Measurements from ENCODE around the gene WDR33.
"Not testable (repeated sequence)": the region's sequence is repeated elsewhere in the genome, so short reads cannot be mapped to it uniquely, and the experiment has no call there.

Gene WDR33

GRCh38 chr2:127759931-127760330 is 51.0 kb downstream of the WDR33 start:
- no peak for DNase-seq

- no peak for DNase-seq
Measured at GRCh38 chr2:127754186-127754585, 56.8 kb downstream of the WDR33 start.

- no peak for DNase-seq
Measured at GRCh38 chr2:127753374-127753773, 57.6 kb downstream of the WDR33 start.

GRCh38 chr2:127749537-127749936 is 61.4 kb downstream of the WDR33 start:
- DNase-seq, result not testable (repeated sequence)

- DNase-seq, result no peak
Measured at GRCh38 chr2:127747621-127748020, 63.4 kb downstream of the WDR33 start.

GRCh38 chr2:127743477-127744026 is 67.4 kb downstream of the WDR33 start:
- DNase-seq, result no peak

- no peak for DNase-seq
Measured at GRCh38 chr2:127740665-127741288, 70.2 kb downstream of the WDR33 start.

GRCh38 chr2:127739800-127740199 is 71.2 kb downstream of the WDR33 start:
- no peak for DNase-seq

GRCh38 chr2:127737892-127738291 is 73.1 kb downstream of the WDR33 start:
- DNase-seq, result no peak

GRCh38 chr2:127735537-127736399 is 75.2 kb downstream of the WDR33 start:
- no peak for DNase-seq

GRCh38 chr2:127735044-127735443 is 75.9 kb downstream of the WDR33 start:
- DNase-seq, result no peak

- DNase-seq, result no peak
Measured at GRCh38 chr2:127733816-127734537, 77.0 kb downstream of the WDR33 start.

GRCh38 chr2:127733113-127733815 is 77.7 kb downstream of the WDR33 start:
- DNase-seq, result no peak

- DNase-seq, result no peak
Measured at GRCh38 chr2:127726158-127726880, 84.7 kb downstream of the WDR33 start.

- no peak for DNase-seq
Measured at GRCh38 chr2:127722807-127723206, 88.2 kb downstream of the WDR33 start.

- no peak for DNase-seq
Measured at GRCh38 chr2:127721978-127722355, 89.0 kb downstream of the WDR33 start.

- no peak for DNase-seq
Measured at GRCh38 chr2:127721311-127721977, 89.5 kb downstream of the WDR33 start.

- DNase-seq, result no peak
Measured at GRCh38 chr2:127719301-127720218, 91.4 kb downstream of the WDR33 start.

GRCh38 chr2:127718271-127718670 is 92.7 kb downstream of the WDR33 start:
- no peak for DNase-seq

- DNase-seq, result no peak
Measured at GRCh38 chr2:127715778-127716449, 95.1 kb downstream of the WDR33 start.
